Stimulated activated CD8-positive, alpha-beta memory T cell treated with anti-CD3 and anti-CD28 coated beads, Interleukin-15, amount 100 ng/mL, for 48 hours (primary cell): ENCODE data around the gene RUNX2.
A peak's percentile ranks its signal among the peaks of the same experiment; 100 is the strongest.

Experiments used
- DNase-seq, 2 donors: peaks; one replicate each; pipeline ENCODE4 v3.0.0-alpha.2; 2020; ENCODE audit warnings: low read depth in 2 of 2

The RUNX2 gene

GRCh38 chr6:45411959-45412358 is 83.8 kb downstream of the RUNX2 start:
- no peak for DNase-seq

- DNase-seq, result no peak
Observed at GRCh38 chr6:45415315-45415714, 87.2 kb downstream of the RUNX2 start.

GRCh38 chr6:45415788-45416518 is 87.8 kb downstream of the RUNX2 start:
- no peak for DNase-seq

GRCh38 chr6:45416700-45417099 is 88.6 kb downstream of the RUNX2 start:
- no peak for DNase-seq

- DNase-seq, result no peak
Observed at GRCh38 chr6:45417436-45417835, 89.3 kb downstream of the RUNX2 start.

- peak; percentile 59 to 61 for DNase-seq
Observed at GRCh38 chr6:45419571-45420082, 91.5 kb downstream of the RUNX2 start.

- DNase-seq, result peak; percentile 60 to 64
Observed at GRCh38 chr6:45420083-45420908, 92.2 kb downstream of the RUNX2 start.

GRCh38 chr6:45420909-45421708 is 93.0 kb downstream of the RUNX2 start:
- DNase-seq, result no peak

GRCh38 chr6:45421709-45422502 is 93.8 kb downstream of the RUNX2 start:
- DNase-seq, result peak; percentile 43 to 46

GRCh38 chr6:45422503-45423110 is 94.5 kb downstream of the RUNX2 start:
- peak; percentile 36 to 47 for DNase-seq

- DNase-seq, result peak in 1 of 2 donors; percentile 20
Observed at GRCh38 chr6:45423111-45423823, 95.1 kb downstream of the RUNX2 start.

GRCh38 chr6:45423824-45424450 is 95.8 kb downstream of the RUNX2 start:
- no peak for DNase-seq

- DNase-seq, result peak in 1 of 2 donors; percentile 40
Observed at GRCh38 chr6:45424451-45424861, 96.3 kb downstream of the RUNX2 start.

- no peak for DNase-seq
Observed at GRCh38 chr6:45426251-45426650, 98.1 kb downstream of the RUNX2 start.

GRCh38 chr6:45427726-45428125 is 99.6 kb downstream of the RUNX2 start:
- no peak for DNase-seq

- no peak for DNase-seq
Observed at GRCh38 chr6:45428727-45429126, 100.6 kb downstream of the RUNX2 start.

GRCh38 chr6:45430590-45431202 is 102.6 kb downstream of the RUNX2 start:
- no peak for DNase-seq

- no peak for DNase-seq
Observed at GRCh38 chr6:45431317-45432065, 103.4 kb downstream of the RUNX2 start.
